DOHH2 (cell line): ENCODE measurements around the gene SORT1.

Experiments
- H3F3A ChIP-seq: fragments of 200-600 bp; sonication (generic), shearing (Covaris generic); 2 replicates; pipeline ENCODE4 v1.6.0; 2016; ENCODE audit warnings: antibody characterized with exemption, mild to moderate bottlenecking; ENCODE audit not compliant: control insufficient read depth, insufficient read depth
- H3K27ac ChIP-seq: fragments of 200-600 bp; sonication (generic); 2 replicates; pipeline ENCODE4 v1.5.1; 2014; ENCODE audit warnings: low read depth, mild to moderate bottlenecking, low read length, moderate library complexity
- H3K27me3 ChIP-seq: fragments of 200-600 bp; sonication (generic); 2 replicates; pipeline ENCODE4 v1.6.1; 2014; ENCODE audit warnings: mild to moderate bottlenecking, low read length, mixed read lengths; ENCODE audit not compliant: control insufficient read depth
- H3K36me3 ChIP-seq: fragments of 200-600 bp; sonication (generic); 2 replicates; pipeline ENCODE4 v1.6.1; 2014; ENCODE audit warnings: mild to moderate bottlenecking, low read length, moderate library complexity, mixed read lengths; ENCODE audit not compliant: control insufficient read depth
- H3K4me1 ChIP-seq: fragments of 200-600 bp; sonication (generic); 2 replicates; pipeline ENCODE4 v1.6.1; 2014; ENCODE audit warnings: mild to moderate bottlenecking, low read length, mixed read lengths; ENCODE audit not compliant: control insufficient read depth
- H3K4me2 ChIP-seq: fragments of 200-600 bp; sonication (generic); 2 replicates; pipeline ENCODE4 v1.6.0; 2014; ENCODE audit warnings: mild to moderate bottlenecking, low read length, moderate library complexity
- H3K4me3 ChIP-seq: fragments of 200-600 bp; sonication (generic); 2 replicates; pipeline ENCODE4 v1.5.1; 2014; ENCODE audit warnings: mild to moderate bottlenecking, low read length, mixed read lengths
- H3K79me2 ChIP-seq: fragments of 200-600 bp; sonication (generic); 2 replicates; pipeline ENCODE4 v1.6.1; 2014; ENCODE audit warnings: mild to moderate bottlenecking, low read length, mixed read lengths; ENCODE audit not compliant: control insufficient read depth
- H3K9me2 ChIP-seq: fragments of 200-600 bp; sonication (generic); replicated peaks from 2 replicates; pipeline ENCODE4 v1.6.1; 2014; ENCODE audit warnings: mild to moderate bottlenecking, low read length, mixed read lengths; ENCODE audit not compliant: control insufficient read depth
- H3K9me3 ChIP-seq: fragments of 200-600 bp; sonication (generic); 2 replicates; pipeline ENCODE4 v1.6.1; 2014; ENCODE audit warnings: antibody characterized with exemption, low read length, mixed read lengths; ENCODE audit not compliant: control insufficient read depth, insufficient read depth
- H4K20me1 ChIP-seq: fragments of 200-600 bp; sonication (generic); 2 replicates; pipeline ENCODE4 v1.6.0; 2014; ENCODE audit warnings: low read depth, mild to moderate bottlenecking, antibody characterized with exemption, low read length, moderate library complexity; ENCODE audit not compliant: control insufficient read depth, insufficient read depth
- CTCF ChIP-seq: fragments of 200-600 bp; sonication (generic); IDR thresholded peaks from one replicate; pipeline ENCODE4 v1.5.1; 2014; ENCODE audit warnings: antibody characterized with exemption, mild to moderate bottlenecking, low read depth, low read length; ENCODE audit not compliant: poor library complexity, severe bottlenecking
- EZH2phosphoT487 ChIP-seq: fragments of 200-600 bp; sonication (generic); IDR thresholded peaks from 2 replicates; pipeline ENCODE4 v1.6.1; 2017; ENCODE audit warnings: borderline replicate concordance, mild to moderate bottlenecking, antibody characterized with exemption, low read length, moderate library complexity, mixed read lengths

The SORT1 gene

GRCh38 chr1:109354929-109355328 is 42.8 kb downstream of the SORT1 start:
- Histone ChIP-seq H3F3A (no peaks in the 10 kb centered on the region), H3K9me3 (no peaks in the 10 kb centered on the region), H3K27me3 (no peaks in the 10 kb centered on the region), H3K9me2 (no peaks in the 10 kb centered on the region), H3K36me3 (no peaks in the 10 kb centered on the region), H3K4me1 (no peaks in the 10 kb centered on the region), H3K4me3 (no peak overlapping the region), H4K20me1 (no peaks in the 10 kb centered on the region; the same call in 1 of the 2 replicates), H3K4me2 (no peak overlapping the region), H3K27ac (no peak overlapping the region), H3K79me2 (no peaks in the 10 kb centered on the region)
- TF ChIP-seq CTCF (no peak), EZH2phosphoT487 (no peak)

GRCh38 chr1:109351457-109351856 is 46.3 kb downstream of the SORT1 start:
- Histone ChIP-seq H3K27me3 (no peaks in the 10 kb centered on the region), H3K9me2 (no peaks in the 10 kb centered on the region), H3F3A (no peaks in the 10 kb centered on the region), H3K9me3 (no peaks in the 10 kb centered on the region), H3K36me3 (no peaks in the 10 kb centered on the region), H3K79me2 (no peaks in the 10 kb centered on the region), H4K20me1 (no peaks in the 10 kb centered on the region; the same call in 1 of the 2 replicates), H3K4me3 (no peak overlapping the region), H3K27ac (no peak overlapping the region), H3K4me2 (no peak overlapping the region), H3K4me1 (no peaks in the 10 kb centered on the region)
- TF ChIP-seq CTCF (no peak), EZH2phosphoT487 (no peak)

- no peaks in the 10 kb centered on the region for H3K9me2 ChIP-seq
- H3K36me3 ChIP-seq = no peaks in the 10 kb centered on the region
- H3K4me1 ChIP-seq = no peaks in the 10 kb centered on the region
- H3K27ac ChIP-seq = no peak overlapping the region
- H3F3A ChIP-seq = no peaks in the 10 kb centered on the region
- no peak overlapping the region for H3K4me2 ChIP-seq
- H3K79me2 ChIP-seq = no peaks in the 10 kb centered on the region
- H3K9me3 ChIP-seq = no peaks in the 10 kb centered on the region
- no peak for TF ChIP-seq CTCF
- no peak for TF ChIP-seq EZH2phosphoT487
- H3K27me3 ChIP-seq = no peaks in the 10 kb centered on the region
- no peak overlapping the region for H3K4me3 ChIP-seq
- H4K20me1 ChIP-seq = no peaks in the 10 kb centered on the region
Measured at GRCh38 chr1:109350655-109351054, 47.1 kb downstream of the SORT1 start.

- H3K36me3 ChIP-seq = no peaks in the 10 kb centered on the region
- H3K9me2 ChIP-seq = no peaks in the 10 kb centered on the region
- no peaks in the 10 kb centered on the region for H3K9me3 ChIP-seq
- no peak overlapping the region for H3K4me3 ChIP-seq
- no peaks in the 10 kb centered on the region for H3F3A ChIP-seq
- H3K27me3 ChIP-seq = no peaks in the 10 kb centered on the region
- no peaks in the 10 kb centered on the region for H3K79me2 ChIP-seq
- no peak overlapping the region for H3K27ac ChIP-seq
- no peaks in the 10 kb centered on the region for H3K4me1 ChIP-seq
- H3K4me2 ChIP-seq = no peak overlapping the region
- TF ChIP-seq EZH2phosphoT487 (no peak), CTCF (no peak)
- no peaks in the 10 kb centered on the region for H4K20me1 ChIP-seq
Measured at GRCh38 chr1:109350182-109350581, 47.5 kb downstream of the SORT1 start.
